ENCODE results near the gene ARFRP1. TPM values are rescaled to one million over a fixed set of nuclear protein-coding genes. Genes with fewer than 3 reads are reported as not detected.

ARFRP1 gene
- total and polyA plus RNA-seq, 2 donors (not counting 1 experiment from before 2014, with no cell fraction given): 41.0 to 75.5 TPM

GRCh38 chr20:63706852-63707557 is 771 bp downstream of the ARFRP1 start:
- Histone ChIP-seq H3K27me3 (replicated peaks in 1 of 4; ENCODE audit: control extremely low read depth in 1 of 4, control insufficient read depth in 3 of 4, insufficient read depth in 4 of 4, low read length in 3 of 4) (no peaks in the 10 kb centered on the region), H3K4me3 (ENCODE audit: control extremely low read depth in 1 of 5, extremely low read depth in 1 of 5, insufficient read depth in 1 of 5, low read depth in 2 of 5, low read length in 4 of 5) (peak overlapping the region in 4 of 5 experiments; percentile 63 to 80 (median 67)), H3K36me3 (replicated peaks in 1 of 2; ENCODE audit: control extremely low read depth in 1 of 2, control insufficient read depth in 1 of 2, extremely low read depth in 1 of 2, insufficient read depth in 2 of 2, low read length in 1 of 2) (peaks cover 2 to 46% of the 10 kb centered on the region in 2 experiments), H3K9ac (ENCODE audit: low read length) (peak overlapping the region; percentile 76), H3K79me2 (ENCODE audit: control insufficient read depth, insufficient read depth, low read length) (peaks cover 92% of the 10 kb centered on the region), H3K4me2 (replicated peaks; ENCODE audit: low read depth, low read length, poor library complexity, severe bottlenecking) (peak overlapping the region; percentile 94), H3K9me3 (ENCODE audit: control extremely low read depth in 1 of 3, control insufficient read depth in 2 of 3, insufficient read depth in 1 of 3, low read length in 2 of 3) (no peaks in the 10 kb centered on the region), H3K27ac (ENCODE audit: low read length in 2 of 2) (peak overlapping the region; percentile 63 to 85), H3K4me1 (ENCODE audit: control insufficient read depth in 2 of 2, insufficient read depth in 2 of 2, low read length in 2 of 2) (peaks cover 21 to 28% of the 10 kb centered on the region in 2 donors), H2AFZ (ENCODE audit: insufficient read depth, low read depth, low read length, poor library complexity, severe bottlenecking) (peak overlapping the region; percentile 86), H4K20me1 (ENCODE audit: control insufficient read depth, insufficient read depth, low read length, poor library complexity, severe bottlenecking) (peaks cover 81% of the 10 kb centered on the region)
- H3K4me1 Mint-ChIP-seq: peaks cover 34% of the 10 kb centered on the region
- no peaks in the 10 kb centered on the region for H3K27me3 Mint-ChIP-seq
- no peaks in the 10 kb centered on the region for H3K9me3 Mint-ChIP-seq (ENCODE audit: insufficient read depth)
- CTCF ChIA-PET: interaction anchor here (1.0 to 2.6 kb wide), 5 partner anchors 12 to 168 kb away, joined by 3 to 11 read pairs (median 5); partner anchors contain the start of genes LIME1 and TPD52L2
- peak overlapping the region; percentile 87 for H3K4me3 Mint-ChIP-seq
- ATAC-seq (ENCODE audit: low read depth) (peak; percentile 12), DNase-seq (peak; percentile 65)
- POLR2A ChIA-PET: interaction anchor here (0.5 to 2.2 kb wide), 7 partner anchors 9 to 249 kb away, joined by 3 to 20 read pairs (median 6); partner anchors contain the start of genes GMEB2, LIME1, RTEL1 and SLC2A4RG
- peak overlapping the region; percentile 84 for H3K27ac Mint-ChIP-seq
- WGBS (ENCODE audit: insufficient coverage): 5% methylated on average over 56 of the region's 56 CpGs
- peak; percentile 37 for TF ChIP-seq CTCF (IDR thresholded peaks at IDR 0.05)
- TF ChIP-seq EZH2 (IDR thresholded peaks at IDR 0.05; ENCODE audit: borderline replicate concordance, insufficient read depth, low read depth, low read length, poor library complexity, severe bottlenecking): no peak
- intact Hi-C loops (cut with micrococcal nuclease): loop anchor here (1.0 to 5.0 kb wide), 7 partner anchors 29 to 355 kb away; partner anchors contain the start of genes LIME1, PPDPF, PTK6 and RTEL1
